Fibroblast of the conjunctiva (primary cell): ENCODE measurements around the gene PM20D1.

ENCODE experiments used
- DNase-seq: peaks from one replicate; pipeline ENCODE4 v3.0.0-alpha.2; 2010; ENCODE audit warnings: low read depth

The PM20D1 gene

GRCh38 chr1:205803986-205804385 lies 45.9 kb downstream of the PM20D1 start:
- DNase-seq, result no peak

GRCh38 chr1:205802060-205802459 lies 47.9 kb downstream of the PM20D1 start:
- DNase-seq, result no peak

GRCh38 chr1:205800981-205801703 lies 48.8 kb downstream of the PM20D1 start:
- DNase-seq, result no peak

- DNase-seq, result no peak
Observed at GRCh38 chr1:205800427-205800826, 49.5 kb downstream of the PM20D1 start.

GRCh38 chr1:205798577-205798976 lies 51.4 kb downstream of the PM20D1 start:
- no peak for DNase-seq

- DNase-seq, result no peak
Observed at GRCh38 chr1:205797168-205797567, 52.8 kb downstream of the PM20D1 start.

- DNase-seq, result no peak
Observed at GRCh38 chr1:205794011-205794730, 55.8 kb downstream of the PM20D1 start.

GRCh38 chr1:205792961-205793673 lies 56.8 kb downstream of the PM20D1 start:
- no peak for DNase-seq

GRCh38 chr1:205792481-205792881 lies 57.5 kb downstream of the PM20D1 start:
- no peak for DNase-seq

- DNase-seq, result no peak
Observed at GRCh38 chr1:205791568-205792180, 58.3 kb downstream of the PM20D1 start.

- no peak for DNase-seq
Observed at GRCh38 chr1:205787287-205787916, 62.5 kb downstream of the PM20D1 start.

- no peak for DNase-seq
Observed at GRCh38 chr1:205786601-205787000, 63.3 kb downstream of the PM20D1 start.

- no peak for DNase-seq
Observed at GRCh38 chr1:205785446-205785845, 64.5 kb downstream of the PM20D1 start.

GRCh38 chr1:205783904-205784303 lies 66.0 kb downstream of the PM20D1 start:
- no peak for DNase-seq

GRCh38 chr1:205783433-205783795 lies 66.5 kb downstream of the PM20D1 start:
- DNase-seq, result no peak

- no peak for DNase-seq
Observed at GRCh38 chr1:205782627-205783432, 67.1 kb downstream of the PM20D1 start.

GRCh38 chr1:205780335-205780734 lies 69.6 kb downstream of the PM20D1 start:
- no peak for DNase-seq
